Heart right ventricle (tissue), 16 donors: ENCODE measurements around the gene NME3. TPM values are rescaled to one million over a fixed set of nuclear protein-coding genes. Genes with fewer than 3 reads are reported as not detected.

Source experiments
- ATAC-seq, 8 donors: fragments of 200-7000 bp; cut with Tn5 transposase; one replicate each; pipeline ENCODE4 v1.9.1; 2020; ENCODE audit warnings: mild to moderate bottlenecking in 8 of 8, moderate library complexity in 8 of 8, moderate number of reproducible peaks in 1 of 8
- DNase-seq, 2 donors: peaks; one replicate each; pipeline ENCODE4 v3.0.0-alpha.2; 2020
- H3K27ac ChIP-seq, 10 donors: fragments of 200-600 bp; sonication (generic) in 2 of 10; one replicate each; pipeline versions ENCODE4 v1.5.0 to v1.8.0; 2020 to 2022; ENCODE audit warnings: mild to moderate bottlenecking in 3 of 10
- H3K27me3 ChIP-seq, 7 donors: fragments of 200-600 bp; one replicate each; pipeline ENCODE4 v1.8.0; 2021 to 2022; ENCODE audit warnings: mild to moderate bottlenecking in 2 of 7
- H3K36me3 ChIP-seq, 9 donors: fragments of 200-600 bp; sonication (generic) in 1 of 9; one replicate each; pipeline versions ENCODE4 v1.5.0 to v1.8.0; 2020 to 2022; ENCODE audit warnings: mild to moderate bottlenecking in 2 of 9
- H3K4me1 ChIP-seq, 9 donors: fragments of 200-600 bp; sonication (generic) in 1 of 9; one replicate each; pipeline versions ENCODE4 v1.5.0 to v1.8.0; 2020 to 2022; ENCODE audit warnings: mild to moderate bottlenecking in 4 of 9
- H3K4me3 ChIP-seq, 10 donors: fragments of 200-600 bp; sonication (generic) in 2 of 10; one replicate each; pipeline versions ENCODE4 v1.5.0 to v1.8.0; 2020 to 2022; ENCODE audit warnings: mild to moderate bottlenecking in 7 of 10, moderate library complexity in 2 of 10
- H3K9me3 ChIP-seq, 11 donors: fragments of 200-600 bp in 10 of 11; sonication (generic) in 2 of 11; one replicate each; pipeline versions ENCODE4 v1.5.0 to v1.8.0; 2013 to 2022; ENCODE audit warnings: mild to moderate bottlenecking in 2 of 11, control low read depth in 1 of 11, moderate library complexity in 1 of 11
- CTCF ChIP-seq, 9 donors: fragments of 200-600 bp; sonication (generic) in 2 of 9; IDR thresholded peaks; one replicate each; pipeline versions ENCODE4 v1.5.0 to v1.8.0; 2021 to 2022; ENCODE audit warnings: antibody characterized with exemption in 9 of 9, mild to moderate bottlenecking in 5 of 9, moderate library complexity in 1 of 9
- WGBS, 2 donors: extraction: QIAGEN DNeasy Blood & Tissue Kit; methylation state at CpG; one replicate each; pipeline ENCODE4 v1.1.7; 2013; ENCODE audit warnings: inconsistent platforms in 1 of 2; 5-methylcytosine and 5-hydroxymethylcytosine counted together
- intact Hi-C, 10 donors: fragments of 100-400 bp; cut with DNase I; formaldehyde crosslinking; loops; one replicate each; pipeline versions ENCODE4 v1.11.1 to v1.14.2; 2022
- polyA plus RNA-seq, 2 donors: library from polyadenylated mRNA; stranded (reverse); fragments of 200-250 nt; gene quantifications; one replicate each; pipeline ENCODE4 v1.2.3, GENCODE V29; 2013
- total RNA-seq, 10 donors: library from RNA; stranded (reverse); fragmentation: NEBNext Ultra II Directional in 3 of 10; extraction: Animal tissue kit (Norgen Biotek cat#: 25700) in 3 of 10; gene quantifications; one replicate each; pipeline versions ENCODE4 v1.2.1 to v1.2.4, GENCODE V29; 2021 to 2023
- donor health status: Arrhythmogenic right ventricular cardiomyopathy.
- donor health status: ischemic (EF 13 %, LVEDD 7.1; RV severe dilation, severe dysfunction).
- donor health status: healthy with polysubstance abuse.
- donor health status: DM: no; HTN: yes; CAD: no.
- donor health status: DM: no; HTN: no; CAD: no.
- donor health status: ischemic (EF 25% LVEDD 6.9; RV normal size, moderate dysfunction).
- donor health status: ischemic (EF 25% LVEDD 5.7; RV mildly dilated, moderate dysfunction).
- donor health status: healthy.
- donor health status: DM: yes; HTN: yes; CAD: no.
- donor health status: Ischemic cardiomyopathy.
- donor health status: ischemic (EF 35%, LVEDD 5.7; RV mildly dilated, moderate dysfunction).
- donor health status: nonischemic (EF 11% LVEDD 7.7; RV severe dilation, severe dysfunction).
- donor health status: DM: yes; HTN: yes; CAD: no.
- donor health status: PGD.
- donor health status: ischemic (EF 29% LVEDD 5.4; RV normal size, mild dysfunction).
- donor health status: nonischemic (EF 23%, LVEDD 6.1; RV moderate dilation, normal function).

The NME3 gene
- total and polyA plus RNA-seq, 12 donors, result 21.8 to 176 (median 31.6) TPM

GRCh38 chr16:1810536-1810935, 39.2 kb upstream of the NME3 start:
- Histone ChIP-seq H3K4me3 (no peak overlapping the region), H3K4me1 (no peaks in the 10 kb centered on the region), H3K36me3 (peaks cover 0 to 77% (median 16%) of the 10 kb centered on the region in 9 donors), H3K27me3 (no peaks in the 10 kb centered on the region), H3K27ac (no peak overlapping the region), H3K9me3 (peaks cover 0 to 4% (median 0%) of the 10 kb centered on the region in 11 donors)
- intact Hi-C loops, result no loop called here
- no peak for DNase-seq
- no peak for ATAC-seq
- 96 to 98% methylated on average over 16 of the region's 16 CpGs for WGBS, 2 donors
- TF ChIP-seq CTCF (IDR thresholded peaks at IDR 0.05), result no peak

GRCh38 chr16:1810106-1810505, 38.8 kb upstream of the NME3 start:
- Histone ChIP-seq H3K27me3 (no peaks in the 10 kb centered on the region), H3K4me3 (no peak overlapping the region), H3K9me3 (peaks cover 0 to 4% (median 0%) of the 10 kb centered on the region in 11 donors), H3K4me1 (no peaks in the 10 kb centered on the region), H3K36me3 (peaks cover 0 to 80% (median 18%) of the 10 kb centered on the region in 9 donors), H3K27ac (no peak overlapping the region)
- ATAC-seq, result no peak
- intact Hi-C loops, result no loop called here
- no peak for DNase-seq
- TF ChIP-seq CTCF (IDR thresholded peaks at IDR 0.05), result no peak
- 96 to 97% methylated on average over 16 of the region's 16 CpGs for whole genome bisulfite sequencing, 2 donors

GRCh38 chr16:1809281-1809801, 38.0 kb upstream of the NME3 start:
- 73 to 83% methylated on average over 27 to 28 of the region's 28 CpGs for WGBS, 2 donors
- ATAC-seq, result no peak

GRCh38 chr16:1808691-1809090, 37.3 kb upstream of the NME3 start:
- no peaks in the 10 kb centered on the region for H3K27me3 ChIP-seq
- H3K36me3 ChIP-seq, result peaks cover 0 to 81% (median 18%) of the 10 kb centered on the region in 9 donors
- H3K4me3 ChIP-seq, result no peak overlapping the region
- no peaks in the 10 kb centered on the region for H3K4me1 ChIP-seq
- intact Hi-C loops, result no loop called here
- ATAC-seq (no peak), DNase-seq (no peak)
- no peak overlapping the region for H3K27ac ChIP-seq
- H3K9me3 ChIP-seq, result peaks cover 0 to 4% (median 0%) of the 10 kb centered on the region in 11 donors
- no peak for TF ChIP-seq CTCF (IDR thresholded peaks at IDR 0.05)
- 80 to 88% methylated on average over 18 of the region's 18 CpGs for WGBS, 2 donors

More at GRCh38 chr16:1809281-1809801, 38.0 kb upstream of the NME3 start:
- no peaks in the 10 kb centered on the region for H3K4me1 ChIP-seq
- intact Hi-C loops, result no loop called here
- DNase-seq, result no peak
- H3K9me3 ChIP-seq, result peaks cover 0 to 4% (median 0%) of the 10 kb centered on the region in 11 donors
- no peak overlapping the region for H3K27ac ChIP-seq
- no peaks in the 10 kb centered on the region for H3K27me3 ChIP-seq
- no peak for TF ChIP-seq CTCF (IDR thresholded peaks at IDR 0.05)
- H3K4me3 ChIP-seq, result no peak overlapping the region
- peaks cover 0 to 86% (median 18%) of the 10 kb centered on the region in 9 donors for H3K36me3 ChIP-seq
